Neural cell (in vitro differentiated cells): ENCODE results near the gene C9orf43. TPM values are rescaled to one million over a fixed set of nuclear protein-coding genes. Genes with fewer than 3 reads are reported as not detected.

ENCODE experiments used
- H2AFZ ChIP-seq: fragments of 200-600, 300-800 bp; sonication (generic), shearing (Covaris generic); 2 replicates; pipeline ENCODE4 v1.6.0; 2014; ENCODE audit warnings: low read depth, mild to moderate bottlenecking, antibody characterized with exemption, low read length, moderate library complexity
- H3F3A ChIP-seq: fragments of 200-600 bp; shearing (Covaris generic); 2 replicates; pipeline ENCODE4 v1.6.1; 2016; ENCODE audit warnings: mild to moderate bottlenecking, moderate library complexity, mixed read lengths, antibody characterized with exemption, low read length; ENCODE audit not compliant: insufficient read depth, poor library complexity, severe bottlenecking
- H3K27ac ChIP-seq: fragments of 200-600, 300-800 bp; sonication (generic), shearing (Covaris generic); 2 replicates; pipeline ENCODE4 v1.5.1; 2014; ENCODE audit warnings: mild to moderate bottlenecking, low read length, moderate library complexity
- H3K27me3 ChIP-seq: fragments of 300-800, 200-600 bp; sonication (generic), shearing (Covaris generic); 2 replicates; pipeline ENCODE4 v1.6.0; 2014; ENCODE audit warnings: mild to moderate bottlenecking, low read depth, low read length, moderate library complexity; ENCODE audit not compliant: insufficient read depth
- H3K36me3 ChIP-seq: fragments of 300-800, 200-600 bp; sonication (generic), shearing (Covaris generic); 2 replicates; pipeline ENCODE4 v1.5.1; 2014; ENCODE audit warnings: mild to moderate bottlenecking, antibody characterized with exemption, low read length, moderate library complexity; ENCODE audit not compliant: insufficient read depth
- H3K4me2 ChIP-seq: fragments of 300-800, 200-600 bp; sonication (generic), shearing (Covaris generic); 2 replicates; pipeline ENCODE4 v1.6.0; 2014; ENCODE audit warnings: mild to moderate bottlenecking, low read length
- H3K4me3 ChIP-seq: fragments of 300-800, 200-600 bp; sonication (generic), shearing (Covaris generic); 2 replicates; pipeline ENCODE4 v1.5.1; 2014; ENCODE audit warnings: mild to moderate bottlenecking, low read length, moderate library complexity
- H3K79me2 ChIP-seq: fragments of 200-600 bp; shearing (Covaris generic); replicated peaks from 2 replicates; pipeline ENCODE4 v1.6.0; 2014; ENCODE audit warnings: mild to moderate bottlenecking, low read length, moderate library complexity; ENCODE audit not compliant: insufficient read depth
- H3K9ac ChIP-seq: fragments of 300-800, 200-600 bp; sonication (generic), shearing (Covaris generic); 2 replicates; pipeline ENCODE4 v1.6.1; 2016; ENCODE audit warnings: mild to moderate bottlenecking, low read length, mixed read lengths
- H3K9me2 ChIP-seq: fragments of 200-600 bp; shearing (Covaris generic); 2 replicates; pipeline ENCODE4 v1.6.1; 2016; ENCODE audit warnings: mild to moderate bottlenecking, low read length, mixed read lengths; ENCODE audit not compliant: insufficient read depth
- H3K9me3 ChIP-seq: fragments of 200-600, 300-800 bp; sonication (generic), shearing (Covaris generic); 2 replicates; pipeline ENCODE4 v1.6.1; 2016; ENCODE audit warnings: mild to moderate bottlenecking, mixed run types, low read length, moderate library complexity, mixed read lengths
- H4K20me1 ChIP-seq: fragments of 200-600 bp; shearing (Covaris generic); 2 replicates; pipeline ENCODE4 v1.6.1; 2016; ENCODE audit warnings: mild to moderate bottlenecking, mixed run types; ENCODE audit not compliant: insufficient read depth
- CTCF ChIP-seq: fragments of 450-650 bp; IDR thresholded peaks from 2 replicates; pipeline ENCODE4 v1.5.1; 2014; ENCODE audit warnings: antibody characterized with exemption, mild to moderate bottlenecking, moderate library complexity; ENCODE audit not compliant: poor library complexity, severe bottlenecking
- EP300 ChIP-seq: fragments of 450-650 bp; conservative IDR thresholded peaks from 2 replicates; pipeline ENCODE4 v1.6.1; 2014; ENCODE audit warnings: antibody characterized with exemption, mild to moderate bottlenecking, moderate library complexity; ENCODE audit not compliant: poor library complexity, severe bottlenecking
- MXI1 ChIP-seq: fragments of 450-650 bp; conservative IDR thresholded peaks from 2 replicates; pipeline ENCODE4 v1.6.1; 2014; ENCODE audit warnings: antibody characterized with exemption, mild to moderate bottlenecking; ENCODE audit not compliant: poor library complexity, severe bottlenecking
- POLR2AphosphoS5 ChIP-seq: IDR thresholded peaks from 2 replicates; pipeline ENCODE4 v1.6.1; 2012
- RAD21 ChIP-seq: fragments of 450-650 bp; conservative IDR thresholded peaks from 2 replicates; pipeline ENCODE4 v1.6.1; 2014; ENCODE audit warnings: antibody characterized with exemption, mild to moderate bottlenecking, moderate library complexity
- REST ChIP-seq: IDR thresholded peaks from 2 replicates; pipeline ENCODE4 v1.6.1; 2012; ENCODE audit warnings: borderline replicate concordance
- SMC3 ChIP-seq: fragments of 450-650 bp; conservative IDR thresholded peaks from 2 replicates; pipeline ENCODE4 v1.6.1; 2014; ENCODE audit warnings: antibody characterized with exemption, mild to moderate bottlenecking, moderate library complexity; ENCODE audit not compliant: poor library complexity
- polyA plus RNA-seq: library from polyadenylated mRNA; depleted of rRNA; stranded (reverse); fragments of >200 nt; gene quantifications from 2 replicates; pipeline ENCODE4 v1.2.3, GENCODE V29; 2014

C9orf43 gene
- polyA plus RNA-seq, 1 donor from 2014 or later, result 0.33 TPM

- H4K20me1 ChIP-seq, result no peaks in the 10 kb centered on the region
- peaks cover 2% of the 10 kb centered on the region for H3F3A ChIP-seq
- peak overlapping the region; percentile 98 for H3K27ac ChIP-seq
- no peaks in the 10 kb centered on the region for H3K36me3 ChIP-seq
- peak overlapping the region; percentile 66 for H3K4me2 ChIP-seq
- H3K9ac ChIP-seq, result peak overlapping the region; percentile 91
- H3K79me2 ChIP-seq, result peaks cover 13% of the 10 kb centered on the region
- H3K9me3 ChIP-seq, result no peaks in the 10 kb centered on the region
- H3K4me3 ChIP-seq, result peak overlapping the region; percentile 89
- no peaks in the 10 kb centered on the region for H3K27me3 ChIP-seq
- no peaks in the 10 kb centered on the region for H3K9me2 ChIP-seq
- TF ChIP-seq CTCF (no peak), MXI1 (no peak), EP300 (no peak), POLR2AphosphoS5 (no peak), RAD21 (no peak)
- peak overlapping the region; percentile 77 for H2AFZ ChIP-seq
These were observed 1.1 kb upstream of the C9orf43 start for GRCh38 chr9:113409481-113409880.

GRCh38 chr9:113409883-113410206 lies 702 bp upstream of the C9orf43 start:
- Histone ChIP-seq H3K27me3 (no peaks in the 10 kb centered on the region), H2AFZ (peak overlapping the region; percentile 77)

More at GRCh38 chr9:113409883-113410206, 702 bp upstream of the C9orf43 start:
- TF ChIP-seq SMC3 (peak; percentile 28), MXI1 (no peak), REST (no peak)
- Histone ChIP-seq H3K9me2 (no peaks in the 10 kb centered on the region), H3F3A (peaks cover 2% of the 10 kb centered on the region), H3K4me2 (peak overlapping the region; percentile 66), H3K9ac (peak overlapping the region; percentile 91), H3K27ac (peak overlapping the region; percentile 98), H3K36me3 (no peaks in the 10 kb centered on the region), H3K79me2 (peaks cover 13% of the 10 kb centered on the region), H3K4me3 (peak overlapping the region; percentile 89), H4K20me1 (no peaks in the 10 kb centered on the region), H3K9me3 (no peaks in the 10 kb centered on the region)
